Uterus (tissue), 4 donors: ENCODE measurements around the gene CEACAM3. TPM values are rescaled to one million over a fixed set of nuclear protein-coding genes. Genes with fewer than 3 reads are reported as not detected.

ENCODE experiments used
- DNase-seq, 2 donors: peaks; one replicate each; pipeline ENCODE4 v3.0.0-alpha.2; 2019 to 2020
- H3K27ac ChIP-seq, 2 donors: fragments of 200-600 bp; sonication (generic); 1 replicate in 1 of 2; 2 replicates in 1 of 2; pipeline ENCODE4 v1.5.1; 2016 to 2018
- H3K27me3 ChIP-seq, 2 donors: fragments of 200-600 bp; sonication (generic); one replicate each; pipeline ENCODE4 v1.5.1; 2018 to 2019; ENCODE audit warnings: control low read depth in 1 of 2
- H3K36me3 ChIP-seq, 2 donors: fragments of 200-600 bp; sonication (generic); one replicate each; pipeline ENCODE4 v1.5.1; 2019; ENCODE audit warnings: control low read depth in 1 of 2
- H3K4me1 ChIP-seq, 2 donors: fragments of 200-600 bp; sonication (generic); one replicate each; pipeline ENCODE4 v1.5.1; 2018 to 2019; ENCODE audit warnings: control low read depth in 1 of 2
- H3K4me3 ChIP-seq, 2 donors: fragments of 200-600 bp; sonication (generic); 1 replicate in 1 of 2; 2 replicates in 1 of 2; pipeline ENCODE4 v1.5.1; 2018 to 2019; ENCODE audit warnings: mild to moderate bottlenecking in 1 of 2
- H3K9me3 ChIP-seq, 2 donors: fragments of 200-600 bp; sonication (generic); one replicate each; pipeline ENCODE4 v1.5.1; 2019; ENCODE audit warnings: control low read depth in 1 of 2
- CTCF ChIP-seq, 4 experiments: fragments of 200-600 bp in 2 of 4; fragments of 450-650 bp in 2 of 4; sonication (generic) in 2 of 4; IDR thresholded peaks; one replicate each; pipeline ENCODE4 v1.5.1; 2016 to 2019; ENCODE audit warnings: antibody characterized with exemption in 4 of 4, mild to moderate bottlenecking in 2 of 4, moderate library complexity in 1 of 4
- POLR2A ChIP-seq, 2 donors: fragments of 450-650 bp; IDR thresholded peaks; one replicate each; pipeline ENCODE4 v1.6.1; 2016; ENCODE audit warnings: antibody characterized with exemption in 2 of 2, mild to moderate bottlenecking in 1 of 2, moderate library complexity in 1 of 2
- intact Hi-C: fragments of 100-400 bp; cut with DNase I; formaldehyde crosslinking; loops from one replicate; pipeline ENCODE4 v1.15.1; 2023; ENCODE audit warnings: low total_unique reads
- total RNA-seq, 4 donors: library from RNA; depleted of rRNA in 3 of 4; stranded (reverse); fragments of >200 nt in 3 of 4; gene quantifications; one replicate each; pipeline versions ENCODE4 v1.1.0 to v1.2.4, GENCODE V29; 2014 to 2023
- donor health status: DM: yes; HTN: yes; CAD: no.

The CEACAM3 gene
- total RNA-seq, 4 donors from 2014 or later: not detected

GRCh38 chr19:41839211-41839610 is 42.8 kb downstream of the CEACAM3 start:
- H3K36me3 ChIP-seq: no peaks in the 10 kb centered on the region
- H3K9me3 ChIP-seq: no peaks in the 10 kb centered on the region
- TF ChIP-seq POLR2A (IDR thresholded peaks at IDR 0.05): no peak
- TF ChIP-seq CTCF (IDR thresholded peaks at IDR 0.05): no peak
- no peak overlapping the region for H3K27ac ChIP-seq
- no peaks in the 10 kb centered on the region for H3K4me1 ChIP-seq
- DNase-seq: no peak
- intact Hi-C loops: no loop called here
- H3K4me3 ChIP-seq: no peak overlapping the region
- no peaks in the 10 kb centered on the region for H3K27me3 ChIP-seq

DNA sequence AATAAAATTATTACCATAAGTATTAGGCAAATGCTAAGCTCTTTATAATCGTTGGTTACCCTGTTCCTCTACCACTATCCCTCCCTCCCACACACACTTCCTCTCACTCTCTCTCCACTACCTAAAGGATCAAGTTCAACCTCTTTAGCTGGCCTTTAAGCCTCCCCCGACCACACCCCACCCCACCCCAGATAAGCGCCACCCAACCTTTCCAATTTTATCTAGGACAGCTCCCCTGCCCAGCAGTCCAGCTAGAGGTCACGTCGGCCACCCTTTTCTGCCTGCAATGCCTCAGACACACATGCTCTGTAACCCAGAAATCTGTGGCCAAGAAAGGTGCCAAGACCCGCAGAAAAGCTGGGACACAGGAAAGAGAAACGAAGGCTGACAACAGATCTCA is 47.0 kb downstream of the CEACAM3 start:
- no peak for DNase-seq
- no peak for TF ChIP-seq CTCF (IDR thresholded peaks at IDR 0.05)
- TF ChIP-seq POLR2A (IDR thresholded peaks at IDR 0.05): no peak

GRCh38 chr19:41844601-41845000 is 48.2 kb downstream of the CEACAM3 start, which contains the start of gene LYPD4:
Gene LYPD4 (minus strand): TSS chr19:41844683. CDS start chr19:41839285, 5,398 bp downstream.
- no peaks in the 10 kb centered on the region for H3K27me3 ChIP-seq
- H3K27ac ChIP-seq: no peak within 1 kb of the TSS
- intact Hi-C loops: no loop called here
- H3K36me3 ChIP-seq: no peaks in the 10 kb centered on the region
- no peak for TF ChIP-seq POLR2A (IDR thresholded peaks at IDR 0.05)
- no peak for TF ChIP-seq CTCF (IDR thresholded peaks at IDR 0.05)
- no peak for DNase-seq
- no peaks in the 10 kb centered on the region for H3K4me1 ChIP-seq
- H3K9me3 ChIP-seq: no peaks in the 10 kb centered on the region
- H3K4me3 ChIP-seq: no peak within 1 kb of the TSS

More for the DNA sequence above, 47.0 kb downstream of the CEACAM3 start:
- Histone ChIP-seq H3K9me3 (no peaks in the 10 kb centered on the region), H3K27ac (no peak overlapping the region), H3K4me1 (no peaks in the 10 kb centered on the region), H3K27me3 (no peaks in the 10 kb centered on the region), H3K36me3 (no peaks in the 10 kb centered on the region), H3K4me3 (no peak overlapping the region)
- intact Hi-C loops: no loop called here

- H3K27me3 ChIP-seq: no peaks in the 10 kb centered on the region
- no peak within 1 kb of the TSS for H3K4me3 ChIP-seq
- TF ChIP-seq POLR2A (IDR thresholded peaks at IDR 0.05) (no peak), CTCF (IDR thresholded peaks at IDR 0.05) (no peak)
- H3K27ac ChIP-seq: no peak within 1 kb of the TSS
- DNase-seq: no peak
- H3K36me3 ChIP-seq: no peaks in the 10 kb centered on the region
- H3K9me3 ChIP-seq: no peaks in the 10 kb centered on the region
- H3K4me1 ChIP-seq: no peaks in the 10 kb centered on the region
- intact Hi-C loops: no loop called here
Observed at GRCh38 chr19:41845001-41845050, 48.4 kb downstream of the CEACAM3 start, which contains the start of gene DMRTC2. Gene DMRTC2 (plus strand): TSS chr19:41845042. CDS start chr19:41847429, 2,387 bp downstream.

- no peak overlapping the region for H3K27ac ChIP-seq
- intact Hi-C loops: no loop called here
- H3K36me3 ChIP-seq: no peaks in the 10 kb centered on the region
- no peaks in the 10 kb centered on the region for H3K4me1 ChIP-seq
- H3K9me3 ChIP-seq: no peaks in the 10 kb centered on the region
- H3K4me3 ChIP-seq: no peak overlapping the region
- TF ChIP-seq POLR2A (IDR thresholded peaks at IDR 0.05) (no peak), CTCF (IDR thresholded peaks at IDR 0.05) (no peak)
- DNase-seq: no peak
- no peaks in the 10 kb centered on the region for H3K27me3 ChIP-seq
Observed at GRCh38 chr19:41845051-41845590, 48.7 kb downstream of the CEACAM3 start.
